NCI-H1436 (cell line): ENCODE measurements around the gene CD300A.
"Not testable (repeated sequence)": the region's sequence is repeated elsewhere in the genome, so short reads cannot be mapped to it uniquely, and the experiment has no call there.

Source experiments
- DNase-seq: peaks from one replicate; lab custom pipeline; 2025; lab: John Stamatoyannopoulos, UW

CD300A gene

DNA sequence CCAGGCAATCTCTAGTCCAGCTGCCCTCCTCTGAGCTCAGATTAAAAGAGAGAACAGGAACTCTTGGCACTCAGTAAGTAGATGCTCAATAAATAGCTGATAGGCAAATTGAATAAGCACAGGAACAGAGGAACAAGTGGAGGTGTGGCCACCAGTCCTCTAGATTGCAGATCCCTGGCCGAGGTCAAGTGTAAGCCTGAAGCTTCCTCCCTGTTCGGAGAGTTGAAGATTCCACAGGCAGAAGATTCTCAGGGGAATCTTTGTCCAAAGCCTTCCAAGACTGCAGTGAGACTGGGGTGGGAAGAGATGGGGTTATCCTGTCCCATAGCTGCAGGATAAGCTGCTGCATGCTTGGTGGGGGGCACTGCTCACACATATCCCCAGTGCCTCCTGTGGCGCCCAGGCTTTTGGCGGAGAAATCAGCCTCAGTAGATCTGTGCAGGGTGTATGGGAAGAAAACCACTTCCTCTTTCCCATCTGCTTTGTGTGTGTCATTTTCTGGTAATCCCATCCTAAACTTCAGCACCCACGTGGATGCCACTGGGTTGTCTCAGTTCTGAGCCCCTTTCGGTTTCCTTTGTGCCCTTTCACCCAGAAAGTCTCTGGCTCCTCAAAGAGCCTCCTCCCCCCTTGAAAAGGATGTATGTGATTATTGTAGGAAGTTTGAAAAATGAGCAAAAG, 12.1 kb downstream of the CD300A start:
- DNase-seq, result no peak

DNA sequence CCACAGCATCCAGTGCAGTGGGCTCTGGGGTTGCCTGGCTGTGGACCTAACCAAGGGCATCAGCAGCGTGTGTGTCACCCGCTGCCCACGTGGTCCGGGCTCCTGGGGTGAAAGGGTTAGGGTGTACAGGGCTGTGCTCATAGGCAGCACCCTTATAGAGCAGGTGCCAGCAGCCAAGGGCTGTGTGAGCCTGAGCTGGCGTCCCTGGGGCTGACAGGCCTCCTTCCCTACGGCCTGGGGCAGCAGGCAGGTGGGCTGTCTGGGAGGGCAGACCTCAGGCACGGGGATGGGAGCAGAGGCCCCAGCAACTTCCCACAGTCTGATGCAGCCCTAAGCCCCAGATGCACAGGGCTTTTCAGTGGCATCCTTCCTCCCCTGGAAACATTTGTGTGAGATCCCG, 13.9 kb downstream of the CD300A start:
- no peak for DNase-seq

DNA sequence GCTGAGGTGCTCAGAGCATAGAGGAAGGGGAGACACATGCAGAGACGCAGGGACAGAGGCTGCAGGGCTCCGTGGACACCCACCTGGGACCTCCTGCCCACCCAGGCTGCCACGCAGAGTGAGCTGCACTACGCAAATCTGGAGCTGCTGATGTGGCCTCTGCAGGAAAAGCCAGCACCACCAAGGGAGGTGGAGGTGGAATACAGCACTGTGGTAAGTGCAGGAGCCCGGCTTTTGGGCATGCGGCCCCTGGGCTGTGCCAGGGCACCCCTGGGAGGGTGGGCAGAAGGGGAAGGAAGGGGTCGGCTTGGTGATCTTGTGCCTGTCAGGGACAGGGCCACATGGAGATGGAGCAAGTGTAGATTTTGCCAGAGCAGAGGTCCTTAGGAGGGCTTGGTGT, 15.2 kb downstream of the CD300A start:
- no peak for DNase-seq

DNA sequence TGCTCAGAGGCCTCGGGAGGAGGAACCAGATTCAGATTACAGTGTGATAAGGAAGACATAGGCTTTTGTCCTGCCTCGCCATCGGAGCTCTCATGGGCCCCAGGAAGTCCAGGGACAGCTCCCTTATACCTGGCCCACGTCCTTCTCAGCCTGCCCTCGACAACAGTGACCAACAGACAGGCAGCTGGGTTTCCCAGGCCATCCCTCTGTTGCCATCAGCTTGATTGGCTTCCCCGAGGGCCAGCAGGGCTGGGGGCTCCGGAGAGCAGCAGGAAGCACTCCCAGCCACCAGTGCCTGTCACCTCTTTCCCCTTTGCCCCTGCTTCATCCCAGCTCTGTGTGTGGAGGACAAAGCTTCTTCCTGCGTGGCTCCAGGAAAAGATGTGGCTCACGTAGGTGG, 17.6 kb downstream of the CD300A start:
- no peak for DNase-seq

DNA sequence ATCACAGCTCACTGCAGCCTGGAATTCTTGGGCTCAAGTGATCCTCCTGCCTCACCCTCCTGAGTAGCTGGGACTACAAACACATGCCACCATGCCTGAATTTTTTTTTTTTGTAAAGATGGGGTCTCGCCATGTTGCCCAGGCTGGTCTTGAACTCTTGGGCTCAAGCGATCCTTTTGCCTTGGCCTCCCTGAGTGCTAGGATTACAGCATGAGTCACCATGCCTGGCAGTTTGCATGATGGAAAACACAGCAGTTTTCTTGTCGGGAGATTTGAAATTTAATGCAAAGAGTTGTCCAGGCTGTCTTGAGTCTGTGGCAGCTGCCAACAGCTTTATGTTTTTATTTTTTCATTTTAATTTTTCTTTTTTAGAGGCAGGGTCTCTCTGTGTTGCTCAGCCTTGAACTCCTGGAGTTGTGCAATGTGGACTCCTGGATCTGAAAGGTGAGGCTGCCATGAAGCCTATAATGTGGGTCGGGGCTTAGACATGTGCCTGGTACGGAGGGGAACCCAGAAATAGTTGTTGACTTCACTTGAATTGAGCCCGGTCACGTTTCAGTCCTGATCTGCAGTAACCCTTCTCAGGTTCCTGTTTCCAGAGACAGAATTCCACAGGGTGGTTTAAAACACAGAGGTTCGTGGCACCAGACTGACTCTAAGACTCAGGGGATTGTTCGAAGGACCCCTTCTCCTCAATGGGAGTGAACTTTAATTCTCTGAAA, 18.7 kb downstream of the CD300A start:
- DNase-seq, result no peak

DNA sequence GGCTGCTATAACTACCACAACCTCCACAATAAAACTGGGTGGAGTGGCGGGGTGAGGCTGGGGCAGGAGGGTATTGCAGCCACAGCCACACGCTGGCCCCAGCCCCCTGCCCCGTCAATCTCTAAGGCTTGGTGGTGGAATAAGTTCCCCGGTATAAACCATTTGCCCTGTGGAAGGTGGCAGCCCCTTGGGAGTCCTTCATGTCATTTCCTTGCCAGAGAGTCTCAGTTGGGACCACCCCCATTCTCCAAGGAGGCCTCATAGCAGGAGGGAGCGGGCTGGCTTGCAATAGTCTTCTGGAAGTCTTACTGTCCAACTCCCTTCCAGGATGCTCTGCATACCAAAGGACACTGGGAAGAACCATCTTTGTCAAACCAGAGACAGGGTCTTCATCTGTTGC, 19.4 kb downstream of the CD300A start:
- DNase-seq, result no peak

DNA sequence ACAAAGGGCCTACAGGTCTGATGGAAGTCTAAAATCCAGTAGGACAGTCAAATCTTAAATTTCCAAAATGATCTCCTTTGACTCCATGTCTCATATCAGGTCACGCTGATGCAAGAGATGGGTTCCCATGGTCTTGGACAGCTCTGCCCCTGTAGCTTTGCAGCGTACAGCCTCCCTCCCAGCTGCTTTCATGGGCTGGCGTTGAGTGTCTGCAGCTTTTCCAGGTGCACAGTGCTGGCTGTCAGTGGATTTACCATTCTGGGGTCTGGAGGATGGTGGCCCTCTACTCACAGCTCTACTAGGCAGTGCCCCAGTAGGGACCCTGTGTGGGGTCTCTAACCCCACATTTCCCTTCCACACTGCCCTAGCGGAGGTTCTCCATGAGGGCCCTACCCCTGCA, 21.8 kb downstream of the CD300A start:
- DNase-seq, result not testable (repeated sequence)

DNA sequence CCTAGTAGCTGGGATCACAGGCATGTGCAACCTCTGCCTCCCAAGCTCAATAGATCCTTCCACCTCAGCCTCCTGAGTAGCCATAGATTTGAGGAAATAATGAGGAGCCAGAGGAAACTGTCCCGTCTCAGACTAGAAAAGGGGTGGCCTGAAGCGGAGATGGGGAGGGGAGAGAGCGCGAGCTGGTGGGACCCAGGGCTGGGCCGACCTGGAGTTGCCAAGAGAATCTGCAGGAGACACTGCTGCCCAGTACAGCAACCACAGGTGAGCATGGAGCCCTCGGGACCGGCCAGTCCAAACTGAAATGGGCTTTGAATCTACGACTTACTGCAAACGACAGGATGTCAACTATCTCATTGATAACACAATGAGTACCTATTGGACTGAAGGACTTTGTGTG, 24.3 kb downstream of the CD300A start:
- no peak for DNase-seq

DNA sequence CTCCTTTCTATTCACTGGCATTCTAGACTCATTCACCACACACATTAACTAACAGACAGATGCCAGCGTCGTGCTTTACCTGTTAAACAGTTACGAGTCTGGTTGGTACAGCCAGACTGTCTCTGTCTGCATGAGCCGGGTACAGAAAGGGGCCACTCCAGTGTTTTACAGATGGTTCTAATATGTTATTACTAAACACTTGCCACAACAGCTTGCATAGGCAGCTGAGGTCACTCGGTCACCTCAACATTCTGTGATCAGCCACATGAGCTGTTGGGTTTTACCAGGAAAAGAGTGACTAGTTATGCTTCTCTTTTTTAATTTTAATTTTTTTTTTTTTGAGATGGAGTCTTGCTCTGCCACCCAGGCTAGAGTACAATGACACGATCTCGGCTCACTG, 25.2 kb downstream of the CD300A start:
- no peak for DNase-seq

DNA sequence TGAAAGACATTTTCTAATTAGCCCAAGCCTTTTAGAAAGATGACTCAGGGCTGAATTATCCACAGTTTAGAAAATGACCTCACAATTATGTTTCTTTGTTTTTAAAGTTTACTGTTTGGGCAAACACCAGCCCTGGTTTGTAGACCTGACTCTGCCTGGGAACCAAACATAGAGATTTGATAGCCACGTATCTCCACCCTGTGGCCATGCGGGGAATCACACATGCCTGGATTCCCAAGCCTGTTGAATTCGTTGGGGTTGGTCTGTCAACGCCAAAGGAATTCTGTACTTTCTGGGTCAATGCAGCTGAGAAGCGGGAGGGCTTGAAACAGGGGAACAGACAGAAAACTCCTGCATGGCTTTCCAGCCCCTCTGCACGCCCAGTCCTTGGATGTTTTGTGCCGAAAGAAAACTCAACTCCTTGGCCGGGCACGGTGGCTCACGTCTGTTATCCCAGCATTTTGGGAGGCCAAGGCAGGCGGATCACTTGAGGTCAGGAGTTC, 26.9 kb downstream of the CD300A start:
- peak; percentile 51 for DNase-seq

DNA sequence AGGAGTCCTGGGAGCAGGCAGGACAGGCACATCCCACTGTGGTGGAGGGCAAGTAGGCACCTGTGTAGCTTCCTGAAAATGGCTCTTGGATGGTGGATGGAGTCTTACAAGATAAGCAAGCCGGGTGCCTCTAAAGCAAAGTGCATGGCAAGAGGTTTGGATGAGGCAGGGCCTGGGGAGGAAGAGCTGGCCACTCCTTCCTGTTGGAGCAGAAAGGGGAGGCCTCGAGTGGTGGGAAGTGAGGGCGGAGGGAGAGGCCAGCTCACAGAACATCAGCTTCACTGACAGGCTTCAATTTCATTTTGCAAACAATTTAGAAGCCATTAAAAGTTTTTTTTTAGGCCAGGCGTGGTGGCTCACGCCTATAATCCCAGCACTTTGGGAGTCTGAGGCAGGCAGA, 31.0 kb downstream of the CD300A start:
- no peak for DNase-seq

DNA sequence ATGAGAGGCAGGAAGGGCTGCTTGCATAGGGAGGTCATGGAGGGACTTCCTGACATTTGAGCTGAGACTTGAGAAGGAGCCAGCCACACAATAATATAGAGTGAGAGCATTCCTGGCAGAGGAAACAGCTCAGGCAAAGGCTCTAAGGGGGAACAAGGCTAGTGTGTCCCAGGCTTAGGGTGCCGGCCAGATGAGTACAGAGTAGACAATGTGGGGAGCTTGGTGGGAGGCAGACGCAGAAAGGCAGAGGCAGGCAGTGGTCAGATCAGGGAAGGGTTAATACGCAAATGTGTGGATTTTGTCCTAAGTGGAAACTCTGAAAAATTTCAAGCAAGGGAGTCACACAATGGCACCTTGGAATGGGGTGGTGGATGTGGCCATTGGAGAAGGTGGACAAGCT, 33.6 kb downstream of the CD300A start:
- DNase-seq, result no peak

DNA sequence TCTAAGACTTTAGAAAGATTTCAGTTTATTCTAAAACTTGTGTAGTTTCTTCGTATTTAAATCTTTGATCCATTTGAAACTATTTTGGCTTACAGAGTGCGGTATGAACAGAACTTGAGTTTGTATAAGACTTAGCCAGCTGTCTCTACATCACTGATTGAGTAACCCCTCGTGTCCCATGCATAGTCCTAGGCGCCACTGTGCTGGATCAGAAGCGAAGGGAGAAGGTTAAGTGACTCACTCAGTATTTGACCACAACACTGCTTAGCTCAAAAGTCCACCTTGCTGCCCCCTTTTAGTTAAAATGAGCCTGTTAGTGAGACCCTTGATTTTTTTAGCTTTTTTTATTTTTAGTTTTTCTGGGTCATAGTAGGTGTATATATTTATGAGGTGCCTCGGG, 36.4 kb downstream of the CD300A start:
- no peak for DNase-seq

DNA sequence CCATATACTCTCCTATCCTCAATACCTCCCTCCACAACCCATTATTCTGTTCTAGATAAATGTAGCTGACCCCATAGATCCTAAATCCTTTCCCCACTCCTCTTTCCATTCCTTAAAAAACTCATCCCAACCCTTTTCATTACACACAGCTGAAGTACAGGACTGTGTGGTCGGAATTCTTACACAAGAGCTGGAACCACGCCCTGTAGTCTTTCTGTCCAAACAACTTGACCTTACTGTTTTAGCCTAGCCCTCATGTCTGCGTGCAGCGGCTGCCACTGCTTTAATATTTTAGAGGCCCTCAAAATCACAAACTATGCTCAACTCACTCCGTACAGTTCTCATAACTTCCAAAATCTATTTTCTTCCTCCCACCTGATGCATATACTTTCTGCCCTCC, 37.5 kb downstream of the CD300A start:
- not testable (repeated sequence) for DNase-seq

DNA sequence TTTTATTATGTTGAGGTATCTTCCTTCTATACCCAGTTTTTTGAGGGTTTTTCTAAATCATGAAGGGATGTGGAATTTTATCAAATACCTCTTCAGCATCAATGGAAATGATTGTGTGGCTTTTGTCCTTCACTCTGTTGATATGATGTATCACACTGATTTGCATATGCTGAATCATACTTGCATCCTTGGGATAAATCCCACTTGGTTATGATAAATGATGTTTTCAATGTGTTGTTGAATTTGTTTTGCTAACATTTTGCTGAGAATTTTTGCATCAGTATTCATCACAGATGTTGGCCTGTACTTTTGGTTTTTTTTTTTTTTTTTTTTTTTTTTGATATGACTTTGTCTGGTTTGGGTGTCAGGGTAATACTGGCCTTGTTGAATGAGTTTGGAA, 41.7 kb downstream of the CD300A start:
- DNase-seq, result no peak

DNA sequence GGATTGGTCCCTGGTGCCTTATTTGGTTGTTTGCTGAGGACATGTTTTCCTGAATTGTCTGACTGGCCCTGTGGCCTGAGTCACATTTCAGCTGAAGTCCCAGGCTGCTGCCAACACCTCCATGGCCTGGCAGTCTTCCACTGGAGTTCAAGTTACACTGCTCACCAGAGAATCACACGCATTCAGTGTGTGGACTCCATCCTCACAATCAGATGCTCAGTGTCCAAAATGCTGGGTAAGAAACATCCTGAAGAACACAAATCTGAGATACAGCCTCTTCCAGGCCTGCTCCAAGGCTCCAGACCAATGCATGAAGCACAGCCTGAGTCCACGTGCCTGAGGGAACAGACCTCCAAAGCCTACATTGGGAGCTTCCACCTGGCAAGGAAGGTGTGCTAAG, 45.6 kb downstream of the CD300A start:
- DNase-seq, result no peak

DNA sequence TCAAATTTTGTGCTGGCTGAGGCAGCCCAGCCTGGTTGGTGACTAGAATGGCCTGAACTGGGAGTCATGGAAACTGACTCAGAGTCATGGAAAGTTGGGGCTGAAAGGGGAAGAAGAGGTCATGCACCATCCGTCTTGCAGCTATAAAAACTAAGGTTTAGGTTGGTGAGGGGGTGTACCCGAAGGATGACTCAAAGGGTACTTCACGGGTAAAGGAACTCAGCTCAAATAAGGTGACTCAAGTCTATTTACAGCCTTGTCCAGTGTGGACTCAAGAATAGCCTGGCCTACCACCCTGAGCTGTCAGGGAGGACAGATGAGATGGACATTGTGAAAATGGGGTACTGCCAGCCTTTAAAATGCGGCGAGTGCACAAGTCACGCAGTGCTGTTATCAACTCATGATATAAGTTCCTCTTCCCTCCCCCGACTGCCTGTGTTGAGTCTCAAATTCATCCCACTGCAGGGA, 46.2 kb downstream of the CD300A start:
- DNase-seq, result no peak

DNA sequence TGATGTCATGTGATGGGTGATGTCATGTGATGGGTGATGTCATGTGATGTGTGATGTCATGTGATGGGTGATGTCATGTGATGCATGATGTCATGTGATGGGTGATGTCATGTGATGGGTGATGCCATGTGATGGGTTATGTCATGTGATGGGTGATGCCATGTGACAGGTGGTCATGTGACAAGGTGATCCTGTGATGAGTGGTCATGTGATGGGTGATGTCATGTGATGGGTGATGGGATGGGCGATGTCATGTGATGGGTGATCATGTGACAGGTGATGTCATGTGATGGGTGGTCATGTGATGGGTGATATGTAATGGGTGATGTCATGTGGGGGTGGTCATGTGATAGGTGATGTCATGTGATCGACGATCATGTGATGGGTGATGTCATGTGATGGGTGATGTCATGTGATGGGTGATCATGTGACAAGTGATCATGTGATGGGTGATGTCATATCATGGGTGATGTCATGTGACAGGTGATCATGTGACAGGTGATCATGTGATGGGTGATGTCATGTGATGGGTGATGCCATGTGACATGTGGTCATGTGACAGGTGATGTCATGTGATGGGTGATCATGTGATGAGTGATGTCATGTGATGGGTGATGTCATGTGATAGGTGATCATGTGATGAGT, 47.7 kb downstream of the CD300A start:
- DNase-seq, result peak; percentile 28

DNA sequence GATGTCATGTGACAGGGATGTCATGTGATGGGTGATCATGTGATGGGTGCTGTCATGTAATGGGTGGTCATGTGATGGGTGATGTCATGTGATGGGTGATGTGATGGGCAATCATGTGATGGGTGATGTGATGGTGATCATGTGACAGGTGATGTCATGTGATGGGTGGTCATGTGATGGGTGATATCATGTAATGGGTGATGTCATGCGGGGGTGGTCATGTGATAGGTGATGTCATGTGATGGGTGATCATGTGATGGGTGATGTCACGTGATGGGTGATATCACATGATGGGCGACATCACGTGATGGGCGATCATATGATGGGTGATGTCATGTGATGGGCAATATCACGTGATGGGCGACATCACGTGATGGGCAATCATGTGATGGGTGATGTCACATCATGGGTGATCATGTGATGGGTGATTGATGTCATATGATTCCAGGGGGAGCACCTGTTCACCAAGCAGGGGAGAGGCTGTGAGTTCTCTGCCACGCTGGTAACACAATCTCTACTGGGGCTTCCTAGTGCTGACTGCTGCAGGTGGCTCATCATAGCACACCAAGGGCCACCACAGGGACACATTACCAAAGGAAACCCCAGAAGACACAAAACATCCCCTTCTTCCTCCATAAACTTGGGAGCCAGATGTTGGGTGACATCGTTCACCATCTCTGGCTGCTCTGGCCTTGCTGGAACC, 48.3 kb downstream of the CD300A start:
- DNase-seq, result no peak

DNA sequence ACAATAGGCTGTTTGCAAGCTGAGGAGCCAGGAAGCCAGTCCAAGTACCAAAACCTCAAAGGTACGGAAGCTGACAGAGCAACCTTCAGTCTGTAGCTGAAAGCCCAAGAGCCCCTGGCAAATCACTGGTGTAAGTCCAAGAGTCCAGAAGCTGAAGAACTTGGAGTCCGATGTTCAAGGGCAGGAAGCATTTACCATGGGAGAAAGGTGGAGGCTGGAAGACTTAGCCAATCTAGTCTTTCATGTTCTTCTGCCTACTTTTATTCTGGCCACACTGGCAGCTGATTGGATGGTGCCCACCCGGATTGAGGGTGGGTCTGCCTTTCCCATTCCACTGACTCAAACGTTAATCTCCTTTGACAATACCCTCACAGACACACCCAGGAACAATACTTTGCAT, 49.5 kb downstream of the CD300A start:
- DNase-seq, result no peak

DNA sequence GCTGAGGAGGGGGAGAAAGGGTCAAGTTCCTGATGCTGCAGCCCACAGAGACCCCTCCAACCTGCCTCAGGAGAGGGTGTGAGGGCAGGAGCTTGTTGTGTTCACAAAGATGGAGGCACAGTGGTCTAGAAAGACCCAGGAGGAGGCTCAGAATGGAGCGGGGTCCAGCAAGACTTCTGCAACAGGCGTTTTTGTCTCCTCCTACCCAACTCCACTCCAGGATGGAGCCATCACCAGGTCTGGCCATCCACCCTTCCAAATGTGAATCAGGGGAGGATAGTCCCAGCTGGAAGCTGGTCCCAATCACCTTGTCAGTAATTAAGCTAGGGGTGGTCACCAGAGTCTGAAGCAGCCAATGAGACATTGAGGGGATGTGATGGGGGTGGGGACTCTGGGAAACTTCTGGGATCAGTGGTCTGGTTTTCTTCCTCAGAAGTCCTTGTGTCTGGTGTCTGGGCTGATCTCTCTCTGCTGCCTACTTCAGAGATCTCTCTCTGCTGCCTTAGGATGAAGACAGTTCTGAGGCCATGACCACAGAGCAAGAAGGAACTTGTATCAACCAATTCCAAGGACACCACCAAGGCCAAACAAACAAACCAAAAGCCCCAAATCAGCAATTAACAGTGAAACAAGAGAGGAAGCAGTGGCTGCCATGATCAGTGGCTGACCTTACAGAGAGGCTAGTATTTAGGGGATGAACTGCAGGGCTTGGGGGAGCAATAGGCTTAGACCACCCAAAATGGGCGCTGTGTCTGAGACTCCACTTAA, 50.3 kb downstream of the CD300A start:
- no peak for DNase-seq
